Esophagus squamous epithelium (tissue), 5 donors: ENCODE results near the gene RPS6KA4. TPM values are rescaled to one million over a fixed set of nuclear protein-coding genes. Genes with fewer than 3 reads are reported as not detected.

Experiments used
- DNase-seq: peaks from one replicate; lab custom pipeline; 2025; lab: John Stamatoyannopoulos, UW
- H3K27ac ChIP-seq, 4 donors: fragments of 200-600 bp; sonication (generic); one replicate each; pipeline ENCODE4 v1.5.1; 2016 to 2019; ENCODE audit warnings: mild to moderate bottlenecking in 1 of 4
- H3K27me3 ChIP-seq, 4 donors: fragments of 200-600 bp; sonication (generic); 1 replicate in 3 of 4; 2 replicates in 1 of 4; pipeline versions ENCODE4 v1.5.1 to v1.6.0; 2017 to 2021; ENCODE audit warnings: antibody characterized with exemption in 1 of 4
- H3K36me3 ChIP-seq, 3 donors: fragments of 200-600 bp; sonication (generic); one replicate each; pipeline ENCODE4 v1.5.1; 2016 to 2019
- H3K4me1 ChIP-seq, 3 donors: fragments of 200-600 bp; sonication (generic); one replicate each; pipeline ENCODE4 v1.5.1; 2017 to 2019
- H3K4me3 ChIP-seq, 4 donors: fragments of 200-600 bp; sonication (generic); 1 replicate in 3 of 4; 2 replicates in 1 of 4; pipeline ENCODE4 v1.5.1; 2016 to 2019; ENCODE audit warnings: mild to moderate bottlenecking in 2 of 4, moderate library complexity in 1 of 4
- H3K9me3 ChIP-seq, 3 donors: fragments of 200-600 bp; sonication (generic); one replicate each; pipeline ENCODE4 v1.5.1; 2016 to 2019
- CTCF ChIP-seq, 6 experiments: fragments of 450-650 bp in 4 of 6; fragments of 200-600 bp in 2 of 6; sonication (generic) in 2 of 6; IDR thresholded peaks; one replicate each; pipeline ENCODE4 v1.5.1; 2016 to 2019; ENCODE audit warnings: antibody characterized with exemption in 6 of 6, mild to moderate bottlenecking in 4 of 6, moderate library complexity in 4 of 6
- POLR2A ChIP-seq, 4 donors: fragments of 450-650 bp; IDR thresholded peaks; one replicate each; pipeline ENCODE4 v1.6.1; 2017; ENCODE audit warnings: antibody characterized with exemption in 4 of 4, mild to moderate bottlenecking in 4 of 4, moderate library complexity in 3 of 4
- WGBS, 2 donors: methylation state at CpG; one replicate each; pipeline ENCODE4 v1.1.5; 2018; 5-methylcytosine and 5-hydroxymethylcytosine counted together
- intact Hi-C: fragments of 100-400 bp; cut with DNase I; formaldehyde crosslinking; loops from one replicate; pipeline ENCODE4 v1.15.0; 2022
- total RNA-seq, 4 donors: library from RNA; depleted of rRNA; stranded (reverse); fragments of >200 nt; gene quantifications; one replicate each; pipeline ENCODE4 v1.1.0, GENCODE V29; 2016
- donor health status: DM: yes; HTN: yes; CAD: no.

The RPS6KA4 gene
- total RNA-seq, 4 donors from 2014 or later = 28.6 to 69.8 (median 55.0) TPM

DNA sequence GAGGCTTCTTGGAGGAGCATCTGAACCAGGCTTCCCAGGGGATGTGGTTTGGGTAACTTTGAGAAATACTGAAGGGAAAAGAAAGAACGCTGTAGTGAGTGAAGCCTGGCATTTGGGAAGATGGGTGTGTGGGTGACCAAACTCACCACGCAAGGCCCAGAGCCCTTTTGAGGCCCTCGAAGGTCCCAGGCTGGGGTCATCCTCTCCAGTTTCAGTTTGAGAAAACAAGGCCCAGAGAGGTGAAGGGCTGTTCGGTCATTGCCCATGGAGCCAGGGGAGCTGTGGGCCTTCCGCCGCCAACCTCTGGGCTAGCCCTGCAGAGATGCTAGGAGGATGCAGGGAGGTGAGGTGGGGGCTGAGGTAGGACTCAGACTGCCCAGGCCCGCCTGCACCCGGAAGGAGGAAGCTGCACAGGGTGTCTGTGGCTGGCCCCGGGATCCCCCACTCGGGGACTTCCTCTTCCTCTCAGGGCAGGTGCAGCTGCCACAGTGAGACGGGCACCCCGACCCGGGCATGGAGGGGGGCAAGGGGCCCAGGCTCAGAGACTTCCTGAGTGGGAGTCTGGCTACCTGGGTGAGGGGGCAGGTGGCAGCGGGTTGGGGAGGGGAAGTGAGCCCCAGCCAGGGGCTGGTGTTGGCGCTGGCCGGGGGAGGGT is 19.1 kb upstream of the RPS6KA4 start, which contains the start of gene CCDC88B:
Gene CCDC88B, plus strand, starts transcription at position 451 of the 655 bp plus-strand sequence. Its CDS starts 63 bp downstream, at position 514.
- TF ChIP-seq POLR2A (IDR thresholded peaks at IDR 0.05) (peak in 1 of 4 donors; percentile 8), CTCF (IDR thresholded peaks at IDR 0.05) (no peak)
- WGBS, 2 donors = 59 to 61% methylated on average over 7 to 8 of the region's 16 CpGs
- no peaks in the 10 kb centered on the region for H3K27me3 ChIP-seq
- no peaks in the 10 kb centered on the region for H3K9me3 ChIP-seq
- peak within 1 kb of the TSS; percentile 29 to 88 (median 62) for H3K27ac ChIP-seq
- peaks cover 21 to 70% (median 22%) of the 10 kb centered on the region in 3 donors for H3K4me1 ChIP-seq
- DNase-seq = peak; percentile 50
- H3K4me3 ChIP-seq = peak within 1 kb of the TSS in 3 of 4 donors; percentile 29 to 56 (median 37)
- intact Hi-C loops = no loop called here
- H3K36me3 ChIP-seq = no peaks in the 10 kb centered on the region

GRCh38 chr11:64340671-64341335 is 18.2 kb upstream of the RPS6KA4 start:
- H3K27me3 ChIP-seq = no peaks in the 10 kb centered on the region
- peak overlapping the region; percentile 29 to 88 (median 62) for H3K27ac ChIP-seq
- H3K4me3 ChIP-seq = peak overlapping the region in 3 of 4 donors; percentile 29 to 56 (median 37)
- no peak for TF ChIP-seq POLR2A (IDR thresholded peaks at IDR 0.05)
- TF ChIP-seq CTCF (IDR thresholded peaks at IDR 0.05) = no peak
- 47 to 51% methylated on average over 9 to 27 of the region's 33 CpGs for whole genome bisulfite sequencing, 2 donors
- no peaks in the 10 kb centered on the region for H3K36me3 ChIP-seq
- DNase-seq = no peak
- H3K4me1 ChIP-seq = peaks cover 17 to 62% (median 19%) of the 10 kb centered on the region in 3 donors
- H3K9me3 ChIP-seq = no peaks in the 10 kb centered on the region
- intact Hi-C loops = no loop called here

DNA sequence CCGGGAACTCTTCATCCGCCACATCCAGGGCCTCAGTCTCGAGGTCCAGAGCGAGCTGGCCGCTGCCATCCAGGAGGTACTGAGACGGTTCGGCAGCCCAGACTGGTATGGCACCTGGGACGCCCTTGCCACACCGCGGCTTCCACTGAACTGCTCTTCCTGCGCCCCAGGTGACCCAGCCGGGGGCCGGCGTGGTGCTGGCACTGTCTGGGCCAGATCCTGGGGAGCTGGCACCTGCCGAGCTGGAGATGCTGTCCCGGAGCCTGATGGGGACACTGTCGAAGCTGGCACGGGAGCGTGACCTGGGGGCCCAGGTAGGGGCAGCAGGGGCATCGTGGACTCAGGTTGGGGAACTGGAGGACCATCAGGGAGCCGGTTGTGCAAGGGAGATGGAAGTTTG is 17.5 kb upstream of the RPS6KA4 start:
- no peak for DNase-seq
- Histone ChIP-seq H3K27me3 (no peaks in the 10 kb centered on the region), H3K36me3 (no peaks in the 10 kb centered on the region), H3K4me1 (peaks cover 17 to 57% (median 19%) of the 10 kb centered on the region in 3 donors), H3K27ac (peak overlapping the region in 1 of 4 donors; percentile 79), H3K9me3 (no peaks in the 10 kb centered on the region), H3K4me3 (no peak overlapping the region)
- intact Hi-C loops = no loop called here
- TF ChIP-seq CTCF (IDR thresholded peaks at IDR 0.05) = no peak
- no peak for TF ChIP-seq POLR2A (IDR thresholded peaks at IDR 0.05)
- 42 to 87% methylated on average over 3 to 4 of the region's 21 CpGs for whole genome bisulfite sequencing, 2 donors

DNA sequence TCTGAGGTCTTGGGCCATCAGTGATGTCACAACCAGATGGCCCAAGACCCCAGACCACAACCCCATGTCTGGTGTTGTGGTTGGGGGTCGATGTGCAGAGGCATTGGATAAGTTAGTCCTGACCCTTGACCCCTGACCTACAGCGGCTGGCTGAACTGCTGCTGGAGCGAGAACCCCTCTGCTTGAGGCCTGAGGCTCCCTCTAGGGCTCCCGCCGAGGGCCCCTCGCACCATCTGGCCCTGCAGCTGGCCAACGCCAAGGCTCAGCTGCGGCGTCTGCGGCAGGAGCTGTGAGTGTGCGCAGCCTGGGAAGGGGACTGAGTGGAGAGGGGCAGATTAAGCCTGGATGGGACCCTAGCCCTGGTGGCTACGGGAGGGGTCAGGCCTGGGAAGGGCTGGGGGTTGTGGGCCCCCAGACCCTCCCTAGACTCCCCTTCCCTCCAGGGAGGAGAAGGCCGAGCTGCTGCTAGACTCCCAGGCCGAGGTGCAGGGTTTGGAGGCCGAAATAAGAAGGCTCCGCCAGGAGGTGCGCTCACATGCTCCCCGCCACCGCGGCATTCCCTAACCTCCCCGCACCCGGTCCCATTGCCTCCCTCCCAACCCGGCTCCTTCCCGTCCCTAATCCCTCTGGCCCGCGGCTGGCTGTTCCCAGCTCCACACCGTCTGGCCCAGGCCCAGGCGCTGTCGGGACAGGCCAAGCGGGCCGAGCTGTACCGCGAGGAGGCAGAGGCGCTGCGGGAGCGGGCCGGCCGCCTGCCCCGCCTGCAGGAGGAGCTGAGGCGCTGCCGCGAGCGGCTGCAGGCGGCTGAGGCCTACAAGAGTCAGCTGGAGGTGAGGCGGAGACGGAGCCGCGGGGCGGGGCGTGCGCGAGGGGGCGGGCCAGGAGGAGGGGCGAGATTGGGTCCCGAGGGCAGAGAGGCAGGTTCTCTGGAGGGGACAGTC is 16.8 kb upstream of the RPS6KA4 start:
- H3K4me1 ChIP-seq = peaks cover 17 to 60% (median 20%) of the 10 kb centered on the region in 3 donors
- H3K36me3 ChIP-seq = no peaks in the 10 kb centered on the region
- intact Hi-C loops = no loop called here
- H3K9me3 ChIP-seq = no peaks in the 10 kb centered on the region
- no peak for DNase-seq
- H3K4me3 ChIP-seq = peak overlapping the region; percentile 7 to 60 (median 29)
- H3K27ac ChIP-seq = peak overlapping the region; percentile 75 to 88 (median 81)
- TF ChIP-seq CTCF (IDR thresholded peaks at IDR 0.05) (peak in 5 of 6 experiments; percentile 41 to 76 (median 65)), POLR2A (IDR thresholded peaks at IDR 0.05) (peak in 2 of 4 donors; percentile 29 to 61)
- H3K27me3 ChIP-seq = no peaks in the 10 kb centered on the region
- WGBS, 2 donors = 47 to 63% methylated on average over 3 to 8 of the region's 55 CpGs
